GM23338 (cell line): Measurements from ENCODE around the gene SARS1. TPM values are rescaled to one million over a fixed set of nuclear protein-coding genes. Genes with fewer than 3 reads are reported as not detected.

Experiments
- ATAC-seq: fragments of 200-7000 bp; cut with Tn5 transposase; 3 replicates; pipeline ENCODE4 v1.9.1; 2020
- DNase-seq: peaks from one replicate; pipeline ENCODE4 v3.0.0-alpha.2; 2015; ENCODE audit warnings: low spot score
- H2AFZ ChIP-seq: fragments of 200-600 bp; sonication (generic); 2 replicates; pipeline ENCODE4 v1.8.0; 2016; ENCODE audit warnings: antibody characterized with exemption, mild to moderate bottlenecking, moderate library complexity
- H3F3A ChIP-seq: fragments of 200-600 bp; sonication (generic); replicated peaks from 2 replicates; pipeline ENCODE4 v1.8.0; 2017; ENCODE audit warnings: antibody characterized with exemption, mixed run types, low read depth
- H3K27ac ChIP-seq: fragments of 200-600 bp; sonication (generic); 2 replicates; pipeline ENCODE4 v1.6.1; 2016; ENCODE audit warnings: low read depth
- H3K27me3 ChIP-seq: fragments of 200-600 bp; sonication (generic); 2 replicates; pipeline ENCODE4 v1.8.0; 2016; ENCODE audit warnings: mild to moderate bottlenecking, mixed run types, moderate library complexity; ENCODE audit not compliant: insufficient read depth
- H3K36me3 ChIP-seq: fragments of 200-600 bp; sonication (generic); 2 replicates; pipeline ENCODE4 v1.8.0; 2016; ENCODE audit warnings: mild to moderate bottlenecking; ENCODE audit not compliant: insufficient read depth
- H3K4me1 ChIP-seq: fragments of 200-600 bp; sonication (generic); 2 replicates; pipeline ENCODE4 v1.8.0; 2016; ENCODE audit warnings: mild to moderate bottlenecking, moderate library complexity; ENCODE audit not compliant: insufficient read depth
- H3K4me2 ChIP-seq: fragments of 200-600 bp; sonication (generic); 2 replicates; pipeline ENCODE4 v1.7.1; 2017; ENCODE audit warnings: mixed run types
- H3K4me3 ChIP-seq: fragments of 200-600 bp; sonication (generic); 2 replicates; pipeline ENCODE4 v1.6.1; 2016; ENCODE audit warnings: mixed run types
- H3K79me2 ChIP-seq: fragments of 200-600 bp; sonication (generic); replicated peaks from 2 replicates; pipeline ENCODE4 v1.8.0; 2017; ENCODE audit warnings: mild to moderate bottlenecking; ENCODE audit not compliant: insufficient read depth
- H3K9me2 ChIP-seq: fragments of 200-600 bp; sonication (generic); 2 replicates; pipeline ENCODE4 v1.8.0; 2017; ENCODE audit not compliant: insufficient read depth
- H4K20me1 ChIP-seq: fragments of 200-600 bp; sonication (generic); replicated peaks from 2 replicates; pipeline ENCODE4 v1.8.0; 2017; ENCODE audit warnings: mild to moderate bottlenecking; ENCODE audit not compliant: insufficient read depth
- H3K27ac Mint-ChIP-seq: 2 replicates; pipeline ENCODE4 v1.8.0; 2020; ENCODE audit warnings: inconsistent platforms, mild to moderate bottlenecking, moderate library complexity, mixed read lengths
- H3K27me3 Mint-ChIP-seq: 3 replicates; pipeline ENCODE4 v1.8.0; 2022; ENCODE audit warnings: low read depth, mild to moderate bottlenecking, moderate library complexity, mixed read lengths, inconsistent platforms; ENCODE audit not compliant: insufficient read depth, poor library complexity
- H3K36me3 Mint-ChIP-seq: 3 replicates; pipeline ENCODE4 v1.8.0; 2021; ENCODE audit warnings: low read depth, mild to moderate bottlenecking, inconsistent platforms, moderate library complexity, mixed read lengths
- H3K4me1 Mint-ChIP-seq: 3 replicates; pipeline ENCODE4 v1.8.0; 2020; ENCODE audit warnings: mild to moderate bottlenecking, inconsistent platforms, mixed read lengths
- H3K4me3 Mint-ChIP-seq: 3 replicates; pipeline ENCODE4 v1.8.0; 2021; ENCODE audit warnings: moderate library complexity, mild to moderate bottlenecking, inconsistent platforms, mixed read lengths
- H3K9me3 Mint-ChIP-seq: 3 replicates; pipeline ENCODE4 v1.8.0; 2020; ENCODE audit warnings: moderate library complexity, mild to moderate bottlenecking, inconsistent platforms, mixed read lengths
- CREB1 ChIP-seq: fragments of 250-450 bp; sonication (Bioruptor Pico); IDR thresholded peaks from 2 replicates; pipeline ENCODE4 v1.5.0; 2020; ENCODE audit warnings: low read depth, mild to moderate bottlenecking, moderate library complexity
- CTCF ChIP-seq, 2 experiments: fragments of 200-600 bp in 1 of 2; sonication (generic) in 1 of 2; conservative IDR thresholded peaks; 2 replicates each; pipeline versions ENCODE4 v1.5.1 to v1.6.1; 2016 to 2017; ENCODE audit warnings: antibody characterized with exemption in 2 of 2, low read depth in 2 of 2, mild to moderate bottlenecking in 2 of 2, moderate library complexity in 1 of 2
- JUNB ChIP-seq: IDR thresholded peaks from one replicate; pipeline ENCODE4 v1.6.1; 2016; ENCODE audit warnings: antibody characterized with exemption; ENCODE audit not compliant: unreplicated experiment
- POLR2AphosphoS5 ChIP-seq: IDR thresholded peaks from 2 replicates; pipeline ENCODE4 v1.6.1; 2016; ENCODE audit warnings: antibody characterized with exemption, low read depth
- STAT1 ChIP-seq: IDR thresholded peaks from one replicate; pipeline ENCODE4 v1.6.1; 2016; ENCODE audit warnings: antibody characterized with exemption; ENCODE audit not compliant: unreplicated experiment
- ZNF331 ChIP-seq: fragments of 250-450 bp; sonication (Bioruptor Pico); IDR thresholded peaks from 2 replicates; pipeline ENCODE4 v1.5.0; 2020; ENCODE audit warnings: low read depth, mild to moderate bottlenecking, moderate library complexity
- ZNF462 ChIP-seq: fragments of 250-450 bp; sonication (Bioruptor Pico); IDR thresholded peaks from 2 replicates; pipeline ENCODE4 v1.5.0; 2020; ENCODE audit warnings: mild to moderate bottlenecking, moderate library complexity
- polyA plus RNA-seq: library from polyadenylated mRNA; unstranded; fragments of >200 nt; fragmentation: Nextera tagmentation; extraction: Ambion mirVana; gene quantifications from 2 replicates; pipeline ENCODE4 v1.2.1, GENCODE V29; 2016
- total RNA-seq: library from RNA; depleted of rRNA; stranded (reverse); fragments of >200 nt; shearing (Covaris generic); gene quantifications from 2 replicates; pipeline ENCODE4 v1.2.3, GENCODE V29; 2014

Gene SARS1
- total and polyA plus RNA-seq, 2 experiments from 2014 or later = 141 to 166 TPM

- Histone ChIP-seq H3K4me3 (no peak overlapping the region), H3K4me2 (no peak overlapping the region), H3F3A (0 out of 2 replicates have a peak, but pooled peaks cover 5% of the 10 kb centered on the region), H2AFZ (no peak overlapping the region), H3K27ac (peak overlapping the region; percentile 39; the same call in 1 of the 2 replicates), H3K9me2 (no peaks in the 10 kb centered on the region), H3K27me3 (no peaks in the 10 kb centered on the region), H3K4me1 (peaks cover 25% of the 10 kb centered on the region), H3K79me2 (peaks cover 19% of the 10 kb centered on the region; the same call in 1 of the 2 replicates), H3K36me3 (no peaks in the 10 kb centered on the region; the same call in 1 of the 2 replicates), H4K20me1 (no peaks in the 10 kb centered on the region; the same call in 1 of the 2 replicates)
- no peak for DNase-seq
- Mint-ChIP-seq H3K27me3 (peaks cover 13% of the 10 kb centered on the region), H3K27ac (peak overlapping the region; percentile 56; the same call in 1 of the 2 replicates), H3K9me3 (no peaks in the 10 kb centered on the region; the same call in 2 of the 3 replicates), H3K36me3 (peaks cover 3% of the 10 kb centered on the region), H3K4me3 (no peak overlapping the region), H3K4me1 (peaks cover 44% of the 10 kb centered on the region)
- no peak for ATAC-seq
- TF ChIP-seq CTCF (conservative IDR thresholded peaks at IDR 0.05; ENCODE audit: low read depth in 2 of 2) (no peak), ZNF331 (CRISPR knock-in tag) (no peak), STAT1 (no peak), JUNB (no peak), ZNF462 (CRISPR knock-in tag) (no peak), POLR2AphosphoS5 (no peak), CREB1 (CRISPR knock-in tag) (no peak)
Observed at GRCh38 chr1:109257682-109258421, 44.1 kb downstream of the SARS1 start.
